Astrocyte (in vitro differentiated cells and primary cell): ENCODE data around the gene SVOPL.

Experiments used
- CTCF ChIP-seq: IDR thresholded peaks from 2 replicates; pipeline ENCODE4 v1.5.1; 2011; ENCODE audit warnings: low read depth, mild to moderate bottlenecking, inconsistent platforms, low read length, moderate library complexity; ENCODE audit not compliant: insufficient read depth
- EZH2 ChIP-seq: IDR thresholded peaks from 2 replicates; pipeline ENCODE4 v1.6.1; 2012; ENCODE audit warnings: mild to moderate bottlenecking, low read length, inconsistent platforms; ENCODE audit not compliant: insufficient read depth

GRCh38 chr7:138745189-138745588 is 44.0 kb upstream of the SVOPL start:
- no peak for TF ChIP-seq CTCF
- TF ChIP-seq EZH2 = no peak
